ENCODE results near the gene COL27A1.
A peak's percentile ranks its signal among the peaks of the same experiment; 100 is the strongest.

COL27A1 gene

DNA sequence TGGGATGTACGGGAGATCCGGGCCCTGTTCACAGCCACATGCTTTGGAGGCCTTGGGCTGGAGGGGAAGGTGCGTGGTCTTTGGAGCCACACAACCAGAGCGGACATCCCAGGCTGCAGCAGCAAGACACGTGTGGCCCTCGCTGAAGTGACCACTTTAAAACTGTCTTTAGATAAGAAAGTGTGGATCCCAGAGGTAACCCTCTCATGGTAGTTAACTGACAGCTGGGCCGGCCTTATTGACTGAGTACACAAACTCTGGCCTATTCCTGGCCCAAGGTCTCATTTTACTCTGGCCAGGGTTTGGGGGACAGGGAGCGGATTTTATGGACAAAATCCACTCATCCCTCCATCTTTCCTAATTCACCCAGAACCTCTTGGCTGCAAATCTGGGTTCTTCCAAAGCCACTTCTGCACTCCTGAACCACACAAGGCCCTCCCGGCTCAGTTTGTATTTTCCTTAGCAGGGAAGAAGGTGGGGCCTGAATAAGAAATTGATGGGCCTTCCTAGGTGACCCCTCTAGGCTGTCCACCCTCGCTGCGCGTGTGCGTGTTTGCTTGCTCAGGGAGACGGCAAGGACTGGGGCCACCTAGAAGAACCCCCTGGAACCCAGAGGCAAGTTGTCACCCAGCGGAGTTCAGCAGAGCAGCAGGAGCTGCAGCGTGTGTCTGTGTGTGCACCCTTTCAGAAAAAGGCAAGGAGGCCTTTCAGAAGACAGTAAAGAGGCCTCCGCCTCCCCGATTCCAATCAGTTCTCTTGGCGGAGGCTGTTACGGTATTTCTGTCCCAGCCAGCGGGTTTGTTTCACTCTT is 94.3 kb downstream of the COL27A1 start:
- no peak for DNase-seq

DNA sequence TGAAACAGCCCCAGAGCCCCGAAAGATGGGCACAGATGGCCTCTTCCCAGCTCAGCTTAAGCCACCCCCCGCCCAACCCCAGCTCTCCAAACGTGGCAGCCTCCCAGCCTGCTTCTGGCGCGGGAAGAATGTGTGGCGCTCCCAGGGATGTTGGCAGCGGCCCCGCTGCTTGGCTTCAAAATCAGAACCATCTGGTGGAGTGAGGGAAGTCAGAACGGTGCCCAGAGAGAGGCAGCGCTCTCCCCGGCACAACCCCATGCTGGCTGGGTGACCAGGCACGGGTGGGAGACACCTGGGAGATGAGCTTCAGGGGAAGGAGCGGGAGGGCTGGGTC is 94.9 kb downstream of the COL27A1 start:
- DNase-seq = peak; percentile 22

DNA sequence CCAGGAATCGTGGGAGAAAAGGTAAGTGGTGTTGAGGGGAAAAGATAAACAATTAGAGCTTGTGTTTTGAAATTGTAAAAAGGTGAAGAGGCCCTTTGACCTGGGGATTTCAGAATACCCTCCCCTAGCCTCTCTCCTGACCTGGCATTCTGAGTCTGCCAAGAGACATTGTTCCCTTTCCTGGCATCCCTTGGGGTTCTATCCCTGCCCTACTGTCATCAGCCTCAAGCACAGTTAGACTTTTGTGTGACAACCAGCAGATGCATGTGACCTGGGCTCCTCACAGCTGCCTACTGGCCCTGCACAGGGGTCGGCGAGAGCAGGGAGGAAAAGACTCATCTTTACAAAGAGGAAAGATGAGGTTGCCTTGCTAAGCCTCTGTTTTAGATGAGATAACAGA is 95.3 kb downstream of the COL27A1 start:
- DNase-seq = no peak

DNA sequence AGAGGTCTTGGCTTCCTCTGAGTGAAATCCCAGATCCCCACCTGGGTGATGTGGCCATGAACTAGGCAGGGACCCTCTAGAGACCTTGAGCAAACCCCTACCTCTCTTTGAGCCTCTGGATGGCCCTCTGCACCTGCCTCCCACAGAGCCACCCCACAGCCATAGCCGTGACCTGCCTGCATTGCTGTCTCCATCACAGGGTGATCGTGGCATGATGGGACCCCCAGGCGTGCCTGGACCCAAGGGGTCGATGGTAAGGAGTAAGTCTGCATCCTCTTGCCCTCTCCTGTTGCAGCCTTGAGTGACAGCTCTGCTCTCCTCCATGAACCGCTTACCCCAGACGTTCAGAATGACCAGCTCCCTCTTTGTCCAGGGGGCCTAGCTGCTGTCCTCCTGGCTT is 97.1 kb downstream of the COL27A1 start:
- DNase-seq = no peak

DNA sequence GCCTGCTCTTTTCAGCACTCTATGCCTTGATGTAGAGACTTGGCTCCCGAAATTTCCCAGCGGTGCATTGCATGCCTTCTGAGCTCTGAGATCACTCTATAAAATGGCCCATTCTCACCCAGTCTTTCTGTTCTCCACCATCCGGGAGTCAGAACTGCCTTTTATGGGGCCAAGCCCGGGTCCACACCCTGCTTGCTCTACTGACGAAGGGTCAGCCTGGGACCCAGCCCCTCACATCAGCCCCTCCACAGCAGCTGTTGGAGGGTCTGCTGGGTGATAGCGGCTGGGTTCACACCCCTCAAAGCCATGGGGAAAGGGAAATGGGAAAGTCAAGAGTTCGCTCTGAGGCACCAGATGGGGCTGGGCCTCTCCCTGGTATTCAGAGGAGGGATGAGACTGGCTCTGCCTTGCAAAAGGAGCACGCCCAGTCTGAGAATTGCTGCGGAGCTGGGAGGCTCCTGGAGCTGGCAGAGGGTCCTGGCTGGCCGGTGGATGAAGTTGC is 101.5 kb downstream of the COL27A1 start:
- DNase-seq = no peak

DNA sequence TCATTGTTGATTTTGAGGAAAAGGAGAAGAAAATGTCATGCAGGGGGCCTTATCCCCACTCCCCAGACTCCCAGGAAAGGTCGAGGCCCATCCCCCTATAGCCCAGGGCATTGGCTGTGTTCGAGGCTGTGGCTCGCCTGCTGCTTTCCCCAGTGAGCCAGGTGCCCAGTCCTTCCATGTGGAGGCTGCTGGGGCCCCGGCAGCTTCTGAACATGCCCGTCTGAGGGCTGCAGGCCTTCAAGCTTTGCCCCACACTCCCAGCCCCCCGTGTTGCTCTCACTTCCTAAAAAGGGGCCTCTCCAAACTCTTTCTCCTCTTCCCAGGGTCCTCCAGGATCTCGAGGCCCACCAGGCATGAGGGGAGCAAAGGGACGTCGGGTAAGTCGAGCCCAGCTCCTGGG is 102.9 kb downstream of the COL27A1 start:
- no peak for DNase-seq

DNA sequence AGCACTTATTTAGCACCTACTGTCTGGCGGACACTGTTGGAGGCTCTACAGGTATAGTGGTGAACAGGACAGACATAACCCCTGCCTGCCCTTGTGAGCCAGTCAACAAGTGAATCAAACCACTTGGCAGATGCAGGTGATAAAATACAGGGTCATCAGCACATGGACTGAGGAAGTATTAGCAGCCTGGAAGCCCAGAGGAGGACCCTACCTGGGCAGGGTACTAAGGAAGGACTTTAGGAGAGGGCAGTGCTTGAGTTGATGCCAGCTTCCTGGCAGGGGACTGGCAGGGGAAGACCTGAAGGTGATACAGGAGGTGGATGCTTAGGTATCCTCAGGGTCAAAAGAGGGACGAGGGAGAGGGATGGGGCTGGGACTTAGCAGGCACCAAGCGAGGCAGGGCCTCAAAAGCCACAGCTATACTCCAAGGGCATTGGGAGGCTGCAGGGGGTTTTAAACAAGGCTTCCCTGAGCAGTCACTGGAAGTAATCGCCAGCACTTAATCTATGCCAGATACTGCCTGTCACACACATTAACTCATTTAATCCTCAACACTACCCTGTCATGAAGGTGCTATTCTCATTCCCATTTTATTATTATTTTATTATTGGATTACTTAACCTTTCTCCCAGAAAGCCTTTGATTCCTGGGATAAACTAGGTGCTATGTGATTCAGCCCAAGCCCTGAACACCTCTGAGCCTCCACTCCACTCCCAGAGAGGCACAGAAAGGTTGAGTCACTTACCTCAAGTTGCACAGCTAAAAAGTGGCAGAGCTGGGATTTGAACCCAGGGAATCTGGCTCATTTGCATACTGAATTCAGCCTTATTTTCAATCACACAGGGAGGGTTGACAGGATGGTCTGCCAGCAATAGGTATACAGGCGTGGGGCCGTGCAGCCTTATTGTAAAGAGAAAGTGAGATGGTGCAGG is 103.8 kb downstream of the COL27A1 start:
- no peak for DNase-seq

DNA sequence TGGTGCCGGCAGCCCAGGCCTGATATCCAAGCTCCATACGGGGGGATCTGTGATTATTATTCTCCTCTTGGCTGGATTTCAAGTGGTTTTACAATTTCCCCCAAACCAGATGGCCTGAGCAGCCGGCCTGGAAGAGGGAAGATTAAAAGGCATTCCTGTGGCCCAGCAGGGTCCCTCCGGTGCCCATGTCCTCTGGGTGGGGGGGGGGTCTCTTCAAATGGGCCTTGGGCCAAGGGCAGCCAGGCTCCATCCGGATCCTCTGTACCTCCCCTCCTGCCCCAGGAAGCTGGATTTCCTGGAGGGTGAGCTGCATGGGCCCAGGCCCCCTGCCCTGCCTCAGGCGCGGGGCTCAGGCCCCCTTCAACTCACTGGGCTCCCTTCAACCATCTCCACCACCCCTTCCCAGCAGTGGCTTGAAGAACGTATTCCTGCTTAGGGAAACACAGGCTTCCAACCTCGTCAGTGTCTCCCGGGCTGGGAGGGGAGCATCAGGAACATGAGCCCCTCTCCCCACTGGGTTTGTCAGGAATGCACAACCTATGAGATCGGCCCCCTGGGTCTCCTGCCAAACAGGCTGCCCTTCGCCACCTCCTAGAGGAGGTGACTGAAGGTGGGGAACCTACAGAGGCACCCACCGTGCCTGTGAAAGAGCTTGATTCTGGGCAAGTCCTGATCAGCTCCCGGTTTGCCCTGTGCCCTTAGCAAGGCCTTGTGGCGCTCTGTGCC is 104.6 kb downstream of the COL27A1 start:
- DNase-seq = no peak

DNA sequence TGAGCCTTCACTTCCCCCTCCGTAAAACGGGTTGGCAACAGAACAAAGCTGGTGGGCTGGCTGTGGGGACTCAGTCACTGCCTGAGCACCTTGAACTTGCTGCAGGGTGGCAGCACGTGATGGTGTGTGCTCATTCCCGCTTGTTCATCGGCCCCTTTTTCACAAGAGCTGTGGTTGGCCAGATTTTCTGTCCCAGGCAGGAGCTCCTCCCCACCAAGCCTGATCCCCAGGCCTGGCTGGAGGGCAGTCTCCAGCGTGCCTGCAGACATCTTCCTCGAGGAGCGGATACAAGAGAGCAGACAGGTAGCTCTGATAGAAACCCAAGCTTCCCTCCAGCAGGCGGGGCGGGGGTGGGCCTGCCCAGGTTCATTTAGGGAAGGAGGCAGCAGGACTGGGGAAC is 105.7 kb downstream of the COL27A1 start:
- no peak for DNase-seq

DNA sequence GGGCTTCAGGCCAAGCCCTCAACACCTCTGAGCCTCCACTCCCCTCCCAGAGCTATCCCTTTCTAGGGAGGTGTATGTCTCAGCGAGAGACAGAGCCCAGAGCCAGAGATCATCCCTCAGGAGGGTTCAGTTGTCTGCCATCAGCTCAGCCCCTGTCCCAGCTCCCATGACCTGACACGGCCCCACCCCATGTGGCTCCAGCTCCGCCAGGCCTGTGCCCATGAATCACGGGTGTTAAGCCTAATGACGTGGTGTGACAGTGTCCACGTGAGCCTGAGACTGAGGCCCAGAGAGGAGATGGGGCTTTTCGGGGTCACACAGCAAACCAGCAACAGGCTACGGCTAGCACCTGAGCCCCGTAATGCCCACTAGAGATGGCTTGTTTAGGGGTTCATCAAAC is 106.7 kb downstream of the COL27A1 start:
- no peak for DNase-seq

DNA sequence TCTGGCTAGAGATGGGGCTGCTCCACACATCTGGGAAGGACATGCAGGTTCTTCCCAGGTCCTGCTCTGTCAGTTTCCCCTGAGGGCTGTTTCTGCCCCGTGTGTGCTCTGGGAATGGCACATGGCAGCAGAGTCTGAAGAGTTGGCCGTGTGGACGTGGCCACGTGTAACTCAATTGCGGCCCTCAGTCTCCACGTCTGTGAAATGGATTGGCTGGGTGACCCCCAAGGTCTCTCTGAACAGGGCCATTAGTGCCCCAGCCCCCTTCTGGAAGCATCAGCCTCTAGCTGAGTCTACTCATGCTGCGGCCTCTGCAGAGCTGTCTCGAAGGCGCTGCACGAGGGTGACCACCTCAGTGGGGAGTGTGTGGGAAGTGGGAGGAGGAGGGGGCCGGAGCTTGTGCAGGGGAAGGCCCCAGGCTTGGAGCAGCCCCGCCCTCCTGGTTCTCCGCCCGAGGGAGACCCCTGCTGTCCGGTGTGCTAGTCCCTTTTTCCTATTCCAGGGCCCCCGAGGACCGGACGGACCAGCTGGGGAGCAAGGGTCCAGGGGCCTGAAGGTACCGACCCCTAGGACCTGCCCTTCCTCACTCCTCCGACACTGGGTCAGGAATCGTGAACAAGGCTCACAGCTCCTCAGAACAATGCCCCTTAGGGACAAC is 108.6 kb downstream of the COL27A1 start:
- DNase-seq = no peak

DNA sequence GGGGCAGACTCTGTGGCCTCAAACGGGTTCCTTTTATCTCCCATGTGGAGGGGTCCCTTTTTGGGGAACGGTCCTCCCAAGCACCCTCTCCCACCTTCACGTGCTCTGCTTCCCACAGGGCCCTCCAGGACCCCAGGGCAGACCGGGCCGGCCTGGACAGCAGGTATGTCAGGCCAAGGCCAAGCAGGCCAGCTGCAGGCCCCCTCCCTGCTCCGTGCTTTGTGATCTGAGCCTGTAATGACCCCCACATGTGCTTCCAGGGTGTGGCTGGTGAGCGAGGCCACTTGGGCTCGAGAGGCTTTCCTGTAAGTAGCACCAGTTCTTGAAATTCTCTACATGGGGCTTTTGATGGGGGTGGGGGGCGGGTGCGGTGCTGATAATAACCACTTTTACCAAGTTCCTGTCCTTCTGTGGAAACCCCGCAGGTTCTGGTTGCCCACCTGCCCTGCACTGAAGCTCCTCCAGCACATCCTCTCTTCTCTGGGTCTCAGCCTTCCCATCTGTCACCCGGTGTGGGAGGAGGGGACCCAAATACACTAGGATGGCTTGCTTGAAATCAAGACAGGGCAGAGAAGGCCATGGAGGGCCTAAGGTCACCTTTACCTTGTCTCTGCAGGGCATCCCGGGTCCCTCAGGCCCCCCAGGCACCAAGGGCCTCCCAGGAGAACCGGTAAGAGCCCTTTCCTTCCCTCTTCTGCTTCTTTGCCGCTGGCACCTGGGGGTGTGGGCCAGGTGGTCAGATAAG is 109.6 kb downstream of the COL27A1 start:
- no peak for DNase-seq

DNA sequence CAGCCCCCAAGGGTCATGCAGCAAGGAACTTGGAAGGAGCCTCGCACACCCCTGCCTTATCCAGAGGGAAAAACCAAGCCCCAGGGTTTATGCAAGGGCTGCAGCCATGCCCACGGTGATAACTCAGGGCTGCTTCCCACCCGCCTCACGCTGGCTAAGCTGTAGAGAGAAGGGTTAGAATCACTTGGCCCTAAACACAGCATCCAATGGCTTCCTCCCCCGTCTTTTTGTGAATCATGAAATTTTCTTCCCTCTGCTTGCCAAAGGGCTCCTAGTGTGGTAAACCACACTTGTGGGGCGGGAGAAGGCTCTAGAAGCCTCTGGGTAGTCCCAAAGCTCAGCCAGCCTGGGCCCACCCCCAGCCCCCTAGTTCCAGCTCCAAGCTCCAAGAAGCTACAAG is 111.6 kb downstream of the COL27A1 start:
- no peak for DNase-seq

DNA sequence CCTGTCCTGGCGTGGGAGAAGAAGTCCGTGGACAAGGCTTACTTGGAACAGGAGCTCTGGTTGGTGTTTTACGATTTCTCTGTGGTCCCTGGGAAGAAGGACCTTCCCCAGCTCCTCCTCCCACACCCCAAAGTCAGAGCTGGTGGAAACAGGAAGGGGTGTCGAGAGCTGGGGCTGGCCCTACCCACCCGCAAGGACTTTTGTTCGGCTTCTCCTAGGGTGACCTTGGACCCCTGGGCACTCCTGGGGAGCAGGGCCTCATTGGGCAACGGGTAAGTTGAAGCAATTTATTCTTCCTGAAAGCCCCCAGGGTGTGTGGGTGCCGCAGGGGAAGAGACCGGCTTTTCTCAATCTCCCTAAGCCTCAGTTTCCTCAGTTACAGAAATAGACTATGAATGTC is 113.7 kb downstream of the COL27A1 start:
- DNase-seq = no peak

DNA sequence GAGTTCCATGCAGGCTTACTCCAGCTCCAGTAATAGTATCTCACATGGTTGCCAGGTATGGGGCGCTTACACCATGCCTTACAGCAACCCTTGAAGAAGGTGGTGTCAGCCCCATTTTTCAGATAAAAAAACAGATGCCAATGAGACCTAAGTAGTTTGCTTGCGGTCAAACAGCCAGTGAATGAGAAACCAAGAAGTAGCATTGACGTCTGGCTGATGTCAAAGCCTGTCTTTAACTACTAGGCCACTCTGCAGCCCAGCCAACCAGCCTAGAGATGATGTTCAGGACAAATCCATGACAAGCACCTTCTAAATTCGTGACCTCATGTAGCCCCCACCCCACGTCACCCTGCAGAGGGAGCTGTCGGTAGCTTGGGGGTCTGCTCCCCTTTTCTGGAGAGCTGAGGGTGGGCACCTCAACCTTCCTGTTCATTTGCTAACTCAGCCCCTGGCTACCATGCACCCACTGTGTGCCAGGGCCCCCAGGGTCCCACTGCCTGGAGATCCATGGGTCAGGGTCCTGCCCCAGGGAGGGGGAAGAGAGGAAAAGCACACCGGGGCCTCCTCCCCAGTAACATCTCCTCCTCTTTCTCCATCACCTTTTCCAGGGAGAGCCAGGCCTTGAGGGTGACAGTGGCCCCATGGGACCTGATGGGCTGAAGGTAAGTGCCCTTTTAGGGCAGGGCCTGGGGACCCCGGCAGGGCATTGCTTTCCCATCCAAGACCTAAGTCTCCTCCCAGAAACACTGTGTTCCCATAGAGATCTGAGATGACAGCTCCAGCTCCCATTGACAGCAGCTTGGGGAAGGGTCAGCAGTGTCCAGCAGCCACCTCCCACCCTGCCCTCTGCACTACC is 115.0 kb downstream of the COL27A1 start:
- DNase-seq = no peak

DNA sequence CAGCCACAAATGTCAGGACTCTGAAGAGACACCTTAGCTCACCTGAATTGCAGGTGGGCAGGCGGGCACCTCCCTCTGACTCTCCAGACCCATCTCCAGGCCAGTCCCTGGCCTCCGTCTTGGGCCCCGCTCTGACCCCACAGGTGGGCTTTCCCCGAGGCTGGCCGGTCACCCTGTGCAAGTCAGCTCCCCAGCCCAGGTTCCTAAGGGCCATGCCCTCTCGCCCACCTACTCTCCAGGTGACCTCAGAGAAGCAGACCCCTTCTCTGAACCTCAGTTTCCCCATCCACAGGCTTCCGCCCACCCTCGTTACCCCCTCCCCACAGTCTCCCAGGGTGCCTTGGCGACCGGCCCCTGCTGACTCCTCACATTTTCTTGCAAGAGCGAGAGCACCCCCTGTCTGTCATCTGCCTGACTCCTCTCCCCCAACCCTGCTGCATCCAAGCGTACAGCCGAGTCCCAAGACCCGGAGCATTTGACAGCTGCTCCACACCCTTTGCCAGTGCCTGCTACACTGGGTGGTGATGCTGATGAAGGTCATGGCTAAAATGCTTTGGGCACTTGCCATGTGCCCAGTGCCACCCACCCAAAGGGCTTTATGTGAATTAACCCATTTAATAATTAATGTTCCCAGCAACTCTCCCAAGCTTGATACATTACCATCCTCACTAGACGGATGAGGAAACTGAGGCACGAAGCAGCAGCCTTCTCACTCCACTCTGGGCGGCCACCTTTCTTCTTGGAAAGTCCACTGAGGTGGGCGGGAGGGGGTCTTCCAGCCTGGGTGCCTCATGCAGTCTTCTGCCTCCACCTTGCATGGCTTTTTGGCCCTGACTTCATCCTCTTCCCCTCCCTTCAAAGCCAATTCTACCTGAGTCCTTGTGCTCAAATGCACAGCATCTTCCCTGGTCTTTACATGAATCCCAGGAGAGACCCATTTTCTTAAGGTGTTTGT is 116.5 kb downstream of the COL27A1 start:
- no peak for DNase-seq

DNA sequence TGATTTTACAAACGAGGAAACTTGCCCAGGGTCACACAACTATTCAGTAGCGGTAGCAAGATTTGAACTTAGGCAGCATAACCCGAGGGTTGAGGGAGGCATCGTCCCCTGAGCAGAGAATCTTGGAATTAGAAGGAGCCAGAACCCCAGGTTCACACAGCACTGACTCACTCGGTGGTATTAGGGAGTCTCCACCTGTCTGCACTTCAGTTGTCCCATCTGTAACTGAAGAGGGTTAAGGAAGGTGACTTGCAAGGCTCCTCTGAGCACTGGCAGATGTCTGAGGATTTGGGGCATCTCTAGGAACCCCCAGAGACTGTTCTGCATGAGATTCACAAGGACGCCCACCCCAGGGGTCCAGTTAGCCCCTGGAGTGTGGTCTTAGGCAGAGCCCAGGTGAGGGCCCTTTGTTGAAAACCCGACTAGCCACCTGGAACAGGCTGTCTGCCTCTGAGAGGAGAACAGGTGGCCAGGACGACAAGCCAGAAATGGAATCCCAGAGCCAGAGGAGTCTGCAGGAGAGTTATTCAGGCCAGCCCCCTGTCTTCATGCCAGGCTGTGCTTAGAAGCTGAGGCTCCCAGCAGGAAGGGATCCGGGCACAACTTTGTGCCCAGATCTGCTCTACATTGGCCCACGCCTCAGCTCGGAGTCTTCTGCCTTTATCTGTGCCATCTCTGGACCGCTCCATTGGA is 117.5 kb downstream of the COL27A1 start:
- no peak for DNase-seq

DNA sequence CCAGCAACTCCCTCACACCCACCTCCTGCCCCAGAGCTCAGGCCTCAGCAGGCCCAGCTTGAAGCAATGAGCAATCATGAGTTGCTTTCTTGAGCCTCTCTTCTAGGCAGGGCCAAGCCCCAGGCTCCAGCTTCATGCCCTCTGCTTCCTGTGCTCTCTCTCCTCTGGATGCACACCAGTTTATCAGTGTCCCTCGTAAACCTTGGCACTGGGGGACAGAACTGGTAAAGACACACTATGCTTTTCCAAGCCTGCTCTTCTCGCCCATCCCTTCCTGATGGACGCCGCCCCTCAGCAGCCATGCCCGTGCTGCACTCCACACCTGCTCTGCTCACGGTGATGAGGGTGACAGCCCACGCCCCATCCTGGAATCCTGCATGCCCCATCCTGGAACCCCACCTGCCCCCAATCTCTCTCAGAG is 118.1 kb downstream of the COL27A1 start:
- DNase-seq = no peak

DNA sequence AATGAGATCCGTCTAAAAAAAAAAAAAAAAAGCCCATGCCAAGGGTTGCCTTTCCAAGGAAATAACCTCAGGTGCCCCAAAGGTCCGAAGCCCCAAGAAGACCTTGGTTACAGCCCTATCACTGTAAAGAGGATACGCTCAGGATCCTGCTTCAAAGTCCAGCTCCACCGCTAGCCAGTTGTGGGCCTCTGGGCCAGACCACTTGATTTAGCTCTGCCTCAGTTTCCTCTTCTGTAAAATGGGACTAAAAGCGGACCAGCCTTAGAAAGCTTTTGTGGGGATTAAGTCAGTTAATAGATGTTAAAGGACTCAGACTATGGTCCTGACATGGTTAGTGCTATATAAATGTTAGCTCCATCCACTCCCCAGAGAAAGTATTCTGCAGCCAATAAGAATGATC is 118.9 kb downstream of the COL27A1 start:
- no peak for DNase-seq

Measured in NCI-H1105 treated with DMSO at 0.1 percent for 48 hours (cell line).